ENCODE measurements around the gene GALNT13.
"Not testable (repeated sequence)": the region's sequence is repeated elsewhere in the genome, so short reads cannot be mapped to it uniquely, and the experiment has no call there.

GALNT13 gene

GRCh38 chr2:154459286-154459685 is 587.6 kb downstream of the GALNT13 start:
- no peak for DNase-seq (ENCODE audit: extremely low read depth in 1 of 2, low read depth in 1 of 2)

GRCh38 chr2:154462634-154463033 is 590.9 kb downstream of the GALNT13 start:
- DNase-seq (ENCODE audit: extremely low read depth in 1 of 2, low read depth in 1 of 2) = no peak

- DNase-seq (ENCODE audit: extremely low read depth in 1 of 2, low read depth in 1 of 2) = no peak
These were observed 594.5 kb downstream of the GALNT13 start for GRCh38 chr2:154466226-154466625.

GRCh38 chr2:154470376-154470775 is 598.7 kb downstream of the GALNT13 start:
- no peak for DNase-seq (ENCODE audit: extremely low read depth in 1 of 2, low read depth in 1 of 2)

GRCh38 chr2:154471492-154471891 is 599.8 kb downstream of the GALNT13 start:
- DNase-seq (ENCODE audit: extremely low read depth in 1 of 2, low read depth in 1 of 2) = not testable (repeated sequence)

- DNase-seq (ENCODE audit: extremely low read depth in 1 of 2, low read depth in 1 of 2) = no peak
These were observed 605.6 kb downstream of the GALNT13 start for GRCh38 chr2:154477319-154477718.

- DNase-seq (ENCODE audit: extremely low read depth in 1 of 2, low read depth in 1 of 2) = no peak
These were observed 608.8 kb downstream of the GALNT13 start for GRCh38 chr2:154480521-154480920.

GRCh38 chr2:154481336-154481735 is 609.6 kb downstream of the GALNT13 start:
- DNase-seq (ENCODE audit: extremely low read depth in 1 of 2, low read depth in 1 of 2) = no peak

- DNase-seq (ENCODE audit: extremely low read depth in 1 of 2, low read depth in 1 of 2) = no peak
These were observed 612.8 kb downstream of the GALNT13 start for GRCh38 chr2:154484338-154485099.

GRCh38 chr2:154488801-154489200 is 617.1 kb downstream of the GALNT13 start:
- DNase-seq (ENCODE audit: extremely low read depth in 1 of 2, low read depth in 1 of 2) = no peak

- no peak for DNase-seq (ENCODE audit: extremely low read depth in 1 of 2, low read depth in 1 of 2)
These were observed 617.6 kb downstream of the GALNT13 start for GRCh38 chr2:154489266-154489858.

- no peak for DNase-seq (ENCODE audit: extremely low read depth in 1 of 2, low read depth in 1 of 2)
These were observed 618.8 kb downstream of the GALNT13 start for GRCh38 chr2:154490530-154490929.

GRCh38 chr2:154495455-154495868 is 623.7 kb downstream of the GALNT13 start:
- DNase-seq (ENCODE audit: extremely low read depth in 1 of 2, low read depth in 1 of 2) = no peak

GRCh38 chr2:154497019-154497418 is 625.3 kb downstream of the GALNT13 start:
- DNase-seq (ENCODE audit: extremely low read depth in 1 of 2, low read depth in 1 of 2) = no peak
